HG03108 (cell line): ENCODE measurements around the gene SLC9A1.

Experiments used
- ATAC-seq: cut with Tn5 transposase; IDR thresholded peaks from one replicate; pipeline ENCODE4 v1.9.1; 2021; ENCODE audit warnings: moderate library complexity; ENCODE audit not compliant: unreplicated experiment

SLC9A1 gene

GRCh38 chr1:27152004-27152828, 2.7 kb downstream of the SLC9A1 start:
- ATAC-seq = no peak

- no peak for ATAC-seq
Measured at GRCh38 chr1:27150641-27151040, 4.3 kb downstream of the SLC9A1 start.

- no peak for ATAC-seq
Measured at GRCh38 chr1:27150183-27150582, 4.7 kb downstream of the SLC9A1 start.

GRCh38 chr1:27149762-27150113, 5.2 kb downstream of the SLC9A1 start:
- no peak for ATAC-seq

GRCh38 chr1:27149084-27149761, 5.7 kb downstream of the SLC9A1 start:
- no peak for ATAC-seq

GRCh38 chr1:27148591-27148990, 6.3 kb downstream of the SLC9A1 start:
- ATAC-seq = no peak

- ATAC-seq = no peak
Measured at GRCh38 chr1:27147842-27148518, 6.9 kb downstream of the SLC9A1 start.

GRCh38 chr1:27145934-27146354, 9.0 kb downstream of the SLC9A1 start:
- ATAC-seq = no peak

GRCh38 chr1:27144920-27145661, 9.8 kb downstream of the SLC9A1 start:
- no peak for ATAC-seq

- ATAC-seq = no peak
Measured at GRCh38 chr1:27144049-27144748, 10.7 kb downstream of the SLC9A1 start.

GRCh38 chr1:27143401-27143800, 11.5 kb downstream of the SLC9A1 start:
- ATAC-seq = no peak

GRCh38 chr1:27142464-27142863, 12.5 kb downstream of the SLC9A1 start:
- ATAC-seq = no peak

- ATAC-seq = no peak
Measured at GRCh38 chr1:27141266-27142003, 13.5 kb downstream of the SLC9A1 start.

GRCh38 chr1:27139980-27140379, 14.9 kb downstream of the SLC9A1 start:
- ATAC-seq = no peak

- ATAC-seq = no peak
Measured at GRCh38 chr1:27138927-27139326, 16.0 kb downstream of the SLC9A1 start.

- no peak for ATAC-seq
Measured at GRCh38 chr1:27138368-27138767, 16.6 kb downstream of the SLC9A1 start.

GRCh38 chr1:27137544-27138075, 17.3 kb downstream of the SLC9A1 start:
- no peak for ATAC-seq

GRCh38 chr1:27136998-27137542, 17.9 kb downstream of the SLC9A1 start:
- no peak for ATAC-seq

GRCh38 chr1:27136236-27136551, 18.7 kb downstream of the SLC9A1 start:
- no peak for ATAC-seq
